Mesodermal cell (in vitro differentiated cells): ENCODE data around the gene MUC5AC.

Experiments used
- H3K27ac ChIP-seq: 2 replicates; pipeline ENCODE4 v1.7.0; 2013; ENCODE audit warnings: mild to moderate bottlenecking, low read depth, low read length, moderate library complexity; ENCODE audit not compliant: severe bottlenecking
- H3K36me3 ChIP-seq: 2 replicates; pipeline ENCODE4 v1.7.1; 2013; ENCODE audit warnings: mild to moderate bottlenecking, low read length, moderate library complexity; ENCODE audit not compliant: control insufficient read depth, insufficient read depth
- H3K4me1 ChIP-seq: one replicate; pipeline ENCODE4 v1.7.1; 2013; ENCODE audit warnings: mild to moderate bottlenecking, low read length; ENCODE audit not compliant: insufficient read depth, control insufficient read depth, poor library complexity, severe bottlenecking
- H3K4me3 ChIP-seq: 2 replicates; pipeline ENCODE4 v1.7.0; 2013; ENCODE audit warnings: low read length, control low read depth, mild to moderate bottlenecking; ENCODE audit not compliant: insufficient read depth, poor library complexity, severe bottlenecking; ENCODE audit errors: extremely low read depth
- H3K9me3 ChIP-seq: 2 replicates; pipeline ENCODE4 v1.7.1; 2013; ENCODE audit warnings: mild to moderate bottlenecking, low read length, moderate library complexity; ENCODE audit not compliant: control insufficient read depth
- WGBS, 2 experiments: methylation state at CpG; one replicate each; pipeline ENCODE4 v1.1.5; 2013; ENCODE audit warnings: missing lambda C conversion rate in 2 of 2; ENCODE audit not compliant: insufficient coverage in 2 of 2; 5-methylcytosine and 5-hydroxymethylcytosine counted together

The MUC5AC gene

DNA sequence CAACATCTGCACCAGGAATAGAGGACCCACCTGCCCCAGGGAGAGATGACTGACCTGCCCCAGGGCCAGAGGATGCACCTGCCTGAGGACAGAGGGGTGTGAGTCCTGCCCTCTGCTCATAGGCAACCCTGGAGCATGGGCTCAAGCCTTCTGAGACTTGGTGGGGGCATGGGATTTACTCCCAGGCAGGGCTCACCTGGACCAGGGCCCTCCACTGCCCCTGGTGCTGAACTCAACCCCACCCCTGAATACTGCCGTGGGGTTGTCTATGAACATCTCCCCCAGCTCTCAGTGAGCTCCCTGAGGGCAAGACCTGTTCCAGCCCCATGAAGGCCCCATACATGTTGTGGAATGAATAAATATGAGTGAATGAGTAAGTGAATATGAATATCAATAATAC is 33.8 kb upstream of the MUC5AC start:
- H3K4me1 ChIP-seq: no peaks in the 10 kb centered on the region
- H3K36me3 ChIP-seq: no peaks in the 10 kb centered on the region
- no peak overlapping the region for H3K4me3 ChIP-seq
- H3K27ac ChIP-seq: no peak overlapping the region
- no peaks in the 10 kb centered on the region for H3K9me3 ChIP-seq
- WGBS, 2 experiments: no CpG with 5 or more reads among the region's 1 CpG

DNA sequence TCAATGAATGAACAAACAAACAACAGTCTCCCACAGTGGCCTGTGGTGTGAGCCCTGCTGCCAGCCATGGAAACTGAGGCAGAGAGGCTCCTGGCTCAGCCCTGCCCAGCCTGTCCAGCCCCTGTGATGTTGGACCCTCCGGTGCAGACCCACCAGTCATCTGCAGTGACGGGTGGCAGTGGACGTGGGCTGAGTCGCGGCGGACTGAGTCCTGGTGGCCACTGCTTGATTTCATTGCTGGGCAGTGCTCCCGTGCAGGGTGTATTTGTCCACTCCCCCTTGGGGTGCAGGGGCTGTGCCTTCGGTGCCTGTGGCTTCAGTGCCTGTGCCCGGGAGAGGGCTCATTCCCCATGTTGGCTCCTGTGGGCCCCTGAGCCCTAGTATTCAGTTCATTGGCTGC is 31.9 kb upstream of the MUC5AC start:
- no peaks in the 10 kb centered on the region for H3K4me1 ChIP-seq
- no peaks in the 10 kb centered on the region for H3K9me3 ChIP-seq
- no peak overlapping the region for H3K4me3 ChIP-seq
- no peak overlapping the region for H3K27ac ChIP-seq
- 93 to 95% methylated on average over 9 of the region's 9 CpGs for WGBS, 2 experiments
- no peaks in the 10 kb centered on the region for H3K36me3 ChIP-seq

DNA sequence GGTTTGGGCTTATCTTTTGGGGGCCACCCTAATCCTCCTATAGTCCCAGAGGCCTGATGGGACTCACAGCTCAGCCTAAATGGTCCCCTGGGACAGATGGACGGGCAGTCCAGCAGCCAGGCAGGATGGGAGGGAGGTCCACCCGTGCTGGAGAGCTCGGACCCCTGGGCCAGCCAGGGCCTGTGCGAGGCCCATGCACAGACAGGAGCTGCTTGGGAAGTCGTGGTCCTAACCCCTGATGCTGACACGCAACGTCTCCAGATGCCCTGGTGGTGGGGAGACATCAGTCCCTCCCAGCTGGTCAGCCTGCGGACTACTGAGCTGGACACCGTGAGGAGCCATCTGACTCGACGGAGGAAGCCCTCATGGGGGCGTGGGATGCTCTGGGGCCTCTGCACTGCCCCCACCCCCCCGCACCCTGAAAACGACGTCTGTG is 31.2 kb upstream of the MUC5AC start:
- H3K36me3 ChIP-seq: no peaks in the 10 kb centered on the region

GRCh38 chr11:1126935-1127663 is 30.7 kb upstream of the MUC5AC start:
- H3K4me1 ChIP-seq: no peaks in the 10 kb centered on the region
- H3K36me3 ChIP-seq: no peaks in the 10 kb centered on the region
- H3K27ac ChIP-seq: no peak overlapping the region
- WGBS, 2 experiments: 88 to 93% methylated on average over 25 to 29 of the region's 30 CpGs
- H3K9me3 ChIP-seq: no peaks in the 10 kb centered on the region
- no peak overlapping the region for H3K4me3 ChIP-seq

More for the DNA sequence above, 31.2 kb upstream of the MUC5AC start:
- 90 to 94% methylated on average over 15 of the region's 15 CpGs for WGBS, 2 experiments
- Histone ChIP-seq H3K27ac (no peak overlapping the region), H3K9me3 (no peaks in the 10 kb centered on the region), H3K4me1 (no peaks in the 10 kb centered on the region), H3K4me3 (no peak overlapping the region)

- H3K27ac ChIP-seq: no peak overlapping the region
- no peaks in the 10 kb centered on the region for H3K4me1 ChIP-seq
- 90 to 96% methylated on average over 12 to 13 of the region's 14 CpGs for WGBS, 2 experiments
- H3K4me3 ChIP-seq: no peak overlapping the region
- no peaks in the 10 kb centered on the region for H3K9me3 ChIP-seq
- no peaks in the 10 kb centered on the region for H3K36me3 ChIP-seq
Observed at GRCh38 chr11:1127664-1128162, 30.0 kb upstream of the MUC5AC start.

GRCh38 chr11:1128311-1129142 is 29.2 kb upstream of the MUC5AC start:
- no peaks in the 10 kb centered on the region for H3K4me1 ChIP-seq
- 87 to 91% methylated on average over 27 to 31 of the region's 33 CpGs for whole genome bisulfite sequencing, 2 experiments
- H3K36me3 ChIP-seq: no peaks in the 10 kb centered on the region

GRCh38 chr11:1129143-1129610 is 28.6 kb upstream of the MUC5AC start:
- 76 to 80% methylated on average over 14 to 17 of the region's 17 CpGs for WGBS, 2 experiments

More at GRCh38 chr11:1128311-1129142, 29.2 kb upstream of the MUC5AC start:
- no peak overlapping the region for H3K4me3 ChIP-seq
- no peaks in the 10 kb centered on the region for H3K9me3 ChIP-seq
- H3K27ac ChIP-seq: no peak overlapping the region

GRCh38 chr11:1129611-1130160 is 28.1 kb upstream of the MUC5AC start:
- H3K27ac ChIP-seq: no peak overlapping the region
- WGBS, 2 experiments: 89 to 92% methylated on average over 18 of the region's 18 CpGs
- no peak overlapping the region for H3K4me3 ChIP-seq
- no peaks in the 10 kb centered on the region for H3K9me3 ChIP-seq
- no peaks in the 10 kb centered on the region for H3K4me1 ChIP-seq
- H3K36me3 ChIP-seq: no peaks in the 10 kb centered on the region

More at GRCh38 chr11:1129143-1129610, 28.6 kb upstream of the MUC5AC start:
- H3K4me1 ChIP-seq: no peaks in the 10 kb centered on the region
- no peaks in the 10 kb centered on the region for H3K36me3 ChIP-seq
- no peak overlapping the region for H3K27ac ChIP-seq
- no peaks in the 10 kb centered on the region for H3K9me3 ChIP-seq
- no peak overlapping the region for H3K4me3 ChIP-seq

GRCh38 chr11:1130276-1131032 is 27.3 kb upstream of the MUC5AC start:
- no peak overlapping the region for H3K27ac ChIP-seq
- 85 to 86% methylated on average over 10 to 11 of the region's 15 CpGs for WGBS, 2 experiments

More at GRCh38 chr11:1130276-1131032, 27.3 kb upstream of the MUC5AC start:
- H3K36me3 ChIP-seq: no peaks in the 10 kb centered on the region
- peaks cover 6% of the 10 kb centered on the region for H3K9me3 ChIP-seq
- no peaks in the 10 kb centered on the region for H3K4me1 ChIP-seq
- H3K4me3 ChIP-seq: no peak overlapping the region
